Measurements from ENCODE around the gene WDR93. TPM values are rescaled to one million over a fixed set of nuclear protein-coding genes. Genes with fewer than 3 reads are reported as not detected.

Gene WDR93
- total RNA-seq, 1 experiment from 2014 or later: not detected

DNA sequence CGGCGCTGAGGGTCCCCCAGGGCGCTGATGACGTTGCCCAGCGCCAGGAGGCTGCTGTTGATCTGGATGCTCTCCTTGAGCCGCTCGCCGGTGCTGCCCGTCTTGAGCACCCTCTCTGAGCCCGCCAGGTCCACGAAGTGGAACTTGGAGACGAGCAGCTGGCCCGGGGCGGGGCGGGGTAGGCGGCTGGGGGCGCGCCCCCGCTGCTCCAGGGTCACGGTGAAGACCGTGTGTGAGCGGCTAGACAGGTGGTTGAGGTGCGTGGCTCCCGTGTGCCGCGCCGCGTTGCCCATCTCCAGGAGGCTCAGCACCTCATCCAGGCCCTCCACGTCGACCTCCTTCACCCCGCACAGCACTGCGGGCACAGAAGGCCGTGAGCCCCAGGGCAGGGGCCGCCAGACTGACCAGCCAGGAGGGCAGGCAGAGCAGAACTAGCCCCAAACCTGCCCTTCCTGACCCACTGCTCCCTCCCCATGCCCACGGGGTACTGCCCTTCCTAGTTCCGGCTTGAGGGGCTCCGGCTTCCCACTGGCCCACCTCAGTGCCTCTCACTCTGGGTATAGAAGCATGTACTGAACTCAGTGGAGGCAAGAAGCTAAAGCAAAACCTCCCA, 41.5 kb upstream of the WDR93 start:
- Mint-ChIP-seq H3K4me1 (peaks cover 3 to 7% of the 10 kb centered on the region in 2 experiments), H3K27me3 (ENCODE audit: low read depth) (no peaks in the 10 kb centered on the region), H3K4me3 (no peak overlapping the region), H3K27ac (no peak overlapping the region), H3K9me3 (no peaks in the 10 kb centered on the region), H3K36me3 (ENCODE audit: insufficient read depth in 1 of 3, low read depth in 3 of 3) (peaks cover 16 to 48% (median 40%) of the 10 kb centered on the region in 3 experiments; a peak in 6 of 7 replicates)
- H3T11ph ChIP-seq (ENCODE audit: low read length): no peak overlapping the region
- H3K56ac ChIP-seq (ENCODE audit: insufficient read length, low read depth, low read length): no peak overlapping the region
- TF ChIP-seq, protein P1, sequence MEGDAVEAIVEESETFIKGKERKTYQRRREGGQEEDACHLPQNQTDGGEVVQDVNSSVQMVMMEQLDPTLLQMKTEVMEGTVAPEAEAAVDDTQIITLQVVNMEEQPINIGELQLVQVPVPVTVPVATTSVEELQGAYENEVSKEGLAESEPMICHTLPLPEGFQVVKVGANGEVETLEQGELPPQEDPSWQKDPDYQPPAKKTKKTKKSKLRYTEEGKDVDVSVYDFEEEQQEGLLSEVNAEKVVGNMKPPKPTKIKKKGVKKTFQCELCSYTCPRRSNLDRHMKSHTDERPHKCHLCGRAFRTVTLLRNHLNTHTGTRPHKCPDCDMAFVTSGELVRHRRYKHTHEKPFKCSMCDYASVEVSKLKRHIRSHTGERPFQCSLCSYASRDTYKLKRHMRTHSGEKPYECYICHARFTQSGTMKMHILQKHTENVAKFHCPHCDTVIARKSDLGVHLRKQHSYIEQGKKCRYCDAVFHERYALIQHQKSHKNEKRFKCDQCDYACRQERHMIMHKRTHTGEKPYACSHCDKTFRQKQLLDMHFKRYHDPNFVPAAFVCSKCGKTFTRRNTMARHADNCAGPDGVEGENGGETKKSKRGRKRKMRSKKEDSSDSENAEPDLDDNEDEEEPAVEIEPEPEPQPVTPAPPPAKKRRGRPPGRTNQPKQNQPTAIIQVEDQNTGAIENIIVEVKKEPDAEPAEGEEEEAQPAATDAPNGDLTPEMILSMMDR (conservative IDR thresholded peaks at IDR 0.05): no peak
- H2BK120ac ChIP-seq (ENCODE audit: low read depth, low read length, poor library complexity, severe bottlenecking): no peak overlapping the region
- H2BK20ac ChIP-seq (ENCODE audit: low read depth, low read length, poor library complexity, severe bottlenecking): no peak overlapping the region
- DNase-seq: no peak
- no peak overlapping the region for H2AK5ac ChIP-seq (ENCODE audit: insufficient read length, low read length)
- H3K79me1 ChIP-seq (ENCODE audit: insufficient read depth, low read depth, low read length, poor library complexity, severe bottlenecking): no peaks in the 10 kb centered on the region
- H3K18ac ChIP-seq (ENCODE audit: insufficient read length, low read depth, low read length): no peak overlapping the region
- no peak overlapping the region for H3K27ac ChIP-seq (ENCODE audit: insufficient read length, low read depth, low read length)
- H4K20me1 ChIP-seq (ENCODE audit: control insufficient read depth, insufficient read depth, insufficient read length): no peaks in the 10 kb centered on the region
- H3K4me1 ChIP-seq (ENCODE audit: insufficient read depth, low read length): no peaks in the 10 kb centered on the region
- H3K4me2 ChIP-seq (ENCODE audit: insufficient read depth, insufficient read length, low read length): no peak overlapping the region
- H2BK5ac ChIP-seq (ENCODE audit: insufficient read length, low read length): no peak overlapping the region
- H3K14ac ChIP-seq (ENCODE audit: insufficient read depth, low read length): no peak overlapping the region
- no peak overlapping the region for H3K9ac ChIP-seq (ENCODE audit: extremely low read depth, insufficient read length, low read length)
- WGBS (ENCODE audit: extremely low coverage, insufficient read length, low lambda C conversion rate): no CpG with 5 or more reads among the region's 37 CpGs
- no peaks in the 10 kb centered on the region; the same call in 1 of the 2 replicates for H3K79me2 ChIP-seq (ENCODE audit: insufficient read depth, low read length)
- no peak overlapping the region for H4K5ac ChIP-seq (ENCODE audit: insufficient read length, low read depth, low read length)
- no peaks in the 10 kb centered on the region for H3K9me3 ChIP-seq (ENCODE audit: control insufficient read depth, low read depth, low read length)
- no peak overlapping the region for H2BK15ac ChIP-seq (ENCODE audit: low read depth, low read length)
- no peak overlapping the region for H3K23ac ChIP-seq (ENCODE audit: insufficient read length, low read depth, low read length)
- H2BK12ac ChIP-seq (ENCODE audit: insufficient read length, low read depth, low read length): no peak overlapping the region
- H2AFZ ChIP-seq (ENCODE audit: low read length): no peak overlapping the region
- no peaks in the 10 kb centered on the region for H3K27me3 ChIP-seq (ENCODE audit: insufficient read depth, low read length)
- H4K91ac ChIP-seq (ENCODE audit: insufficient read length, low read depth, low read length): no peak overlapping the region
- no peak overlapping the region for H4K8ac ChIP-seq (replicated peaks; ENCODE audit: insufficient read length, low read depth, low read length)
- no peak overlapping the region for H3K4ac ChIP-seq (ENCODE audit: low read depth, low read length)
- no peaks in the 10 kb centered on the region for H3K23me2 ChIP-seq (ENCODE audit: insufficient read length, low read depth, low read length, poor library complexity, severe bottlenecking)
